Choroid plexus epithelial cell (primary cell): ENCODE measurements around the gene CDH2.

Experiments
- DNase-seq: peaks from one replicate; pipeline ENCODE4 v3.0.0-alpha.2; 2010; ENCODE audit warnings: low read depth
- H3K4me3 ChIP-seq: 2 replicates; pipeline ENCODE4 v1.5.1; 2011; ENCODE audit warnings: low read depth, mild to moderate bottlenecking, control low read depth, low read length, moderate library complexity
- TF ChIP-seq, protein P1 (sequence below): conservative IDR thresholded peaks from 2 replicates; pipeline ENCODE4 v1.5.1; 2011; ENCODE audit warnings: low read depth, mild to moderate bottlenecking, control low read depth, inconsistent platforms, low read length, moderate library complexity

CDH2 gene

DNA sequence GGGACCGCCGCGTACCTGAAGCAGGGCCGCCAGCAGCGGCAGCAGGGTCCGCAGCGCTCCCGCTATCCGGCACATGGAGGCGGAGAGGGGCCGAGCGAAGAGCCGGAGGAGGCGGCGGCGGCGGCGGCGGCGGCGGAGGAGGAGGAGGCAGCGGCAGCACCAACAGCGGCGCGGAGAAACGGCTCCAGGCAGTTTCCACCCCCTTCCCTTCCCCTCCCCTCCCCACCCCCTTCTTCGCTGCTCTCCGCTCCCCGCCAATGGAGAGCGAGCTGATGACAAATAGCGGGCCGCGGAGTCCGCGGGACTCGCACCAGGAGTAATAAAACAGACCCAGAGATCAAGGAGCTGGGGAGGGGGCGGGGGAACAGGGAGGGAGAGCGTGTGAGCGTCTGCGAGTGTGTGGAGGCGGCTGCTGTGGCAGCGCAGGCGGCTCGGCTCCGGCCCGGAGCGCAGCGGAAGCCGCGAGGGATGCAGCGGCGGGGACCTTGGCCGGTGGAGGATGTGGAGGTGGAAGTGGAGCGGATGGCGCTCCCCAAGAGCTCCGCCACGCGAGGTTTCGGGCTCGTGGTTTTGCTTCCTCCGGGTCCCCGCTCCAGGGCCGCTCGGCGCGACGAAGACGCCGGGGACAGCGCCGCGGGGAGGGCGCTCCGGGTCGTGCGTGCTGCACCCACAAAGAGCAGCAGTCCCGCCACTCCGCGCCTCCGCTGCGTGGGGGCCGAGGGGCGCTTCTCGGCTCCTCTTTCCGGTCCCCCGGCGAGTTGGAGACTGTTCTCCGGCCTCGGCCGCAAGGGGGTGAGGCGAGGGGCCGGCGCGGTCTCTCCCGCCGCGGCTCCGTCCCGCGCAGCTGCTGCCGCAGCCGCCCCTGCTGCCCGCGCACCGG is at the start of gene CDH2:
CDH2 (minus strand) TSS at position 183 of the 880 bp plus-strand sequence; CDS start at position 75, 108 bp downstream.
- H3K4me3 ChIP-seq: peak within 1 kb of the TSS; percentile 78
- TF ChIP-seq, protein P1, sequence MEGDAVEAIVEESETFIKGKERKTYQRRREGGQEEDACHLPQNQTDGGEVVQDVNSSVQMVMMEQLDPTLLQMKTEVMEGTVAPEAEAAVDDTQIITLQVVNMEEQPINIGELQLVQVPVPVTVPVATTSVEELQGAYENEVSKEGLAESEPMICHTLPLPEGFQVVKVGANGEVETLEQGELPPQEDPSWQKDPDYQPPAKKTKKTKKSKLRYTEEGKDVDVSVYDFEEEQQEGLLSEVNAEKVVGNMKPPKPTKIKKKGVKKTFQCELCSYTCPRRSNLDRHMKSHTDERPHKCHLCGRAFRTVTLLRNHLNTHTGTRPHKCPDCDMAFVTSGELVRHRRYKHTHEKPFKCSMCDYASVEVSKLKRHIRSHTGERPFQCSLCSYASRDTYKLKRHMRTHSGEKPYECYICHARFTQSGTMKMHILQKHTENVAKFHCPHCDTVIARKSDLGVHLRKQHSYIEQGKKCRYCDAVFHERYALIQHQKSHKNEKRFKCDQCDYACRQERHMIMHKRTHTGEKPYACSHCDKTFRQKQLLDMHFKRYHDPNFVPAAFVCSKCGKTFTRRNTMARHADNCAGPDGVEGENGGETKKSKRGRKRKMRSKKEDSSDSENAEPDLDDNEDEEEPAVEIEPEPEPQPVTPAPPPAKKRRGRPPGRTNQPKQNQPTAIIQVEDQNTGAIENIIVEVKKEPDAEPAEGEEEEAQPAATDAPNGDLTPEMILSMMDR: peak; percentile 2
- peak; percentile 84 for DNase-seq

- TF ChIP-seq, protein P1: no peak
- H3K4me3 ChIP-seq: no peak overlapping the region
- DNase-seq: no peak
These were observed 35.1 kb upstream of the CDH2 start for GRCh38 chr18:28212060-28212459.

DNA sequence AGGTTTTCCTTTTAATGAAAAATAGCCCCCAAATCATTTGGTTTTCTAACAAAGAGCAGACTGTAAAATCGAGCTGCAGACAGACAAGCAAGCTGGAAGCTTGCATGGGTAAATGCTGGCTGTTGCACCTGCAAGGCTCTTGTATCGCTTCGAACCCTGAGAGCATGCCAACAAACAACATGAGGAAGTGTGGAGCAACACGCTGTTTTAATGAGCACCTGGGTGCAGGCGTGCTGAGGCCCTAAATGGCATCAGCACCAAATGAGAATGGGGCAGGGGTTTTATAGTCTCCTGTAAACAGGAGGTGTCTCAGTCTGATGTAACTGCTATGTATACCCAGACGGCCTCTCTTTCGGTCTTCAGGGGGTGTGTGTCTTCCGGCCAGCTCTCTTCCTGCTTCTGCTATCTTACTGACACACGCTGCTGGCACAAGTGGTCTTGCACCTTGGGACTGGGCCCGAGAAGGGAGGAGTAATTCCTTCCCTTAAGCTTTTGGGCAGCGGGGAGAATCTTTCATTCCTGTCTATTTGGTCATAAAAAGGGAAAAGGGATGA is 31.9 kb upstream of the CDH2 start:
- H3K4me3 ChIP-seq: no peak overlapping the region
- DNase-seq: no peak
- TF ChIP-seq, protein P1: no peak

GRCh38 chr18:28208268-28208667 is 31.3 kb upstream of the CDH2 start:
- DNase-seq: no peak
- no peak overlapping the region for H3K4me3 ChIP-seq
- TF ChIP-seq, protein P1: no peak

GRCh38 chr18:28204154-28204553 is 27.2 kb upstream of the CDH2 start:
- H3K4me3 ChIP-seq: no peak overlapping the region
- peak; percentile 92 for DNase-seq
- TF ChIP-seq, protein P1: no peak

GRCh38 chr18:28201056-28201455 is 24.1 kb upstream of the CDH2 start:
- DNase-seq: no peak
- TF ChIP-seq, protein P1: no peak

DNA sequence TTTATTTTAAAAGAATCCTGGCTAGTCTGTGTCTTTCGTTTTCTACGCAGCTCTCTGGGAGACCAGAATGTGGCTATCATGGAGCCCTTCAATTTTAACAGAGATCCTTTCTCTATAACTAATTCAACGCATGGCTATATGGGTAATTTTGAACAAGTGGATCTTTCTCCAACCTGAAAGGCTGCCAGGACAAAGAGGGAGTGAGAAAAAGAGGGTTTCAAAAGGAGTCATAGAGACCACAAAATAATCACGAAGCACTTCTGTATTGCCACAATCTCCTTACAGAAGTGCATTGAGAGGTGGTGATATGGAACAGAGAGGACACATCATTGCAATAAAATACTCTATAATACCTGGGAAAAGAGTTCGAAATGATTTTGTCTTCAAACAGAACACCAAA is 21.7 kb upstream of the CDH2 start:
- no peak for DNase-seq
- TF ChIP-seq, protein P1: no peak
- H3K4me3 ChIP-seq: no peak overlapping the region

More at GRCh38 chr18:28201056-28201455, 24.1 kb upstream of the CDH2 start:
- H3K4me3 ChIP-seq: no peak overlapping the region
